HEK293T (cell line): Measurements from ENCODE around the gene GALNT14.

Experiments
- BHLHE40 ChIP-seq: fragments of 450-650 bp; IDR thresholded peaks from 2 replicates; pipeline ENCODE4 v1.6.1; 2016; ENCODE audit warnings: mild to moderate bottlenecking, moderate library complexity, borderline replicate concordance
- FOXA1 ChIP-seq: fragments of 450-650 bp; IDR thresholded peaks from 2 replicates; pipeline ENCODE4 v1.6.1; 2016; ENCODE audit warnings: mild to moderate bottlenecking
- ZNF384 ChIP-seq: fragments of 450-650 bp; IDR thresholded peaks from 2 replicates; pipeline ENCODE4 v1.6.1; 2016

- TF ChIP-seq ZNF384 (no peak), BHLHE40 (no peak), FOXA1 (no peak)
Measured at GRCh38 chr2:30899516-30900054, 238.7 kb downstream of the GALNT14 start.
